T47D (cell line): ENCODE results near the gene NET1.

Experiments used
- DNase-seq, 2 experiments: peaks; one replicate each; pipeline versions ENCODE4 v3.0.0 to v3.0.0-alpha.2; 2011 to 2012; ENCODE audit warnings: low read depth in 1 of 2, low spot score in 1 of 2
- JUND ChIP-seq: IDR thresholded peaks from 2 replicates; pipeline ENCODE4 v1.6.1; 2012; ENCODE audit warnings: low read depth
- in situ Hi-C: cut with HindIII; loops from 2 replicates; pipeline ENCODE4 v1.10.0; 2016; ENCODE audit warnings: low sequenced_read_pairs, low pct_unique_long_range_greater_than_20kb

NET1 gene

DNA sequence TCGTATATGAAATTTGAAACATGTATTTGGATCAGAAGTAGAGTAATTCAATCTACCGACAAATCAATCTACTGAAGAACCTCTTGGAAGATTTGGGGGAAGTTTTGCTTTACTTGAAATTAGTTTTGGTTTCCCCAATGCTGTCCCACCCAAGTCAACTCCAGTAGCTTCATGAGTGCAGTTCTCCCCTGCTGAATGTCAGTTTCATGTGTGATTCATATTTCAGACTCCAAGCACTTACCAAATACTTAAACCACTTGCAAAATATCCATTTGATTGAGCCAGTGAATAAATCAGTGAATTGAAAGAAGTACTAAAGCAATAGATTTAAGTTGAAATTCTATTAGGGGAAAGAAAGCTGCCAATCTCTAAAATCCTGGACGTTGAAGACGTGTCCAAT lies 77.7 kb downstream of the NET1 start:
- in situ Hi-C loops: no loop called here
- no peak for DNase-seq
- no peak for TF ChIP-seq JUND

- in situ Hi-C loops: no loop called here
- DNase-seq: no peak
These were observed 78.5 kb downstream of the NET1 start for GRCh38 chr10:5490698-5491464.

GRCh38 chr10:5491477-5491876 lies 79.1 kb downstream of the NET1 start:
- no peak for DNase-seq
- in situ Hi-C loops: no loop called here
- TF ChIP-seq JUND: no peak

More at GRCh38 chr10:5490698-5491464, 78.5 kb downstream of the NET1 start:
- TF ChIP-seq JUND: no peak

DNA sequence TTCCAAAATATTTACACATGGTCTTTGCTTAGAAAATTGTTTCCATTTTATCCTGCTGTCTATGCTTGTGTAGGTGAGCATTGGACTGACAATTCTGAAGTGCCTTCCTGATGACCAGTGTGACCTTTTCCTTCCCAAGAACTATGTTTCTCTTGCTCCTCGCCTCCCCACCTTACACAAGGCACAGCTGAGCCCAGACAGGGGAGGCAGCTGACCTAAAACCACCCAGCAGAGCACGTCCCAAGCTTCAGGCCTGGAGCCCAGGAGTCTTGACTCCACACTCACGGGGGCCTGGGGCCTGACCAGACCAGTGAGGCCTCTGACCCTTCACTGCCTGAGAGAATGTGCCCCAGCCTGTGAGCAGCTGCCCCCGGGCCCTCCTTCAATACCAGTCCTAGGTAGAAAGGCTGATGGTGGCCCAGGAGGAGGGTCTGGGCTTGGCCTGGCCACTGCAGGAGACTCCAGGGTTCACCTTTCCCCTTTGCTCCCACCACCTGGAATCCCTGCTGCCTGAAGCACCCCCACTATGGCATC lies 80.0 kb downstream of the NET1 start:
- no peak for TF ChIP-seq JUND
- DNase-seq: no peak
- in situ Hi-C loops: no loop called here

DNA sequence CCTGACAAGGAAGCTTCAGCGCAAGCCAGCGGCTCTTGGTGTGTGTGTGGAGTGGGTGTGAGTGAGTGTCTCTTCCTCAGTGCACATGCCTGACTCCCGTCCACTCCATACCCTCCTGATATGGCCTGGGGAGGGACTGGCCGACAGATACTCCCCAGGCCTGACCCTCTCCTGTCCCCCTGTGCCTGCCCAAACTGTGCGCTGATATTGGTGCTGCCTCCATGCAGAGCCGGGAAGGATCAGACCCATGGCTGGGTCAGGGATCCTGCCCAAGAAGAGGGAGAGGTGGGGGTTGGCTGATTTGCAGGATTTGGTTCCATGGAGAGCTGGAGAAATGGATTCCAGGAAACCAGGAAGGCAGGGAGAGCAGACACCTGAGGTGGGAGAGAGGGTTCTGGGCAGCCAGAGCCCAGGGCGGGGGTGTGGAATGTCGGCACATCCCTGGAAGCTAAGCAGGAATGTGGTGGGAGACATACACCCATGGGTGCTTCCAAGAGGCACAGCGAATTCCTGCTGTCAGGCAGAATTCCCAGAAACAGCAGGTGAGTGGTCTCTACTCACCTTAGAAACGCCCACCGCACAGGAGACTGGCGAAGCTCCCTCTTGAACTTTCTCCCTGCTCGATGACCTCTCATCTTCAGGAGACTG lies 80.7 kb downstream of the NET1 start:
- TF ChIP-seq JUND: no peak
- DNase-seq: no peak
- in situ Hi-C loops: no loop called here

DNA sequence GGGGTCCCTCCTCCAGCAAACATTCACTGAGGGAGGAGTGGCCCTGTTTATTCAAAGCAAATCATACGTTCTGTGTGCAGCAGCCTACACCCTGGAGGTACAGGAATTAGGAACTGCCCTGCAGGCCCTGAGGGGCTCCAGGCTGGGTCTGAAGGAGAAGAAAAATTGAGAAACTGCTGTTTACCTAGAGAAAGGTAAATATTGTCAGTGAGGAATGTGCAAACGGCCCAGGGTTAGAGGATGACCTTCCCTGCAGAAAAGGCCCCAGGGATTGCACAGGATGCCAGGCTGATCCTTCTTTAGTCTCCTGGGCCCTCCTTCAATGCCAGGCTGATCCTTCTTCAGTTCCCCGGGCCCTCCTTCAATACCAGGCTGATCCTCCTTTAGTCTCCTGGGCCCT lies 81.3 kb downstream of the NET1 start:
- TF ChIP-seq JUND: no peak
- in situ Hi-C loops: no loop called here
- peak; percentile 67 to 86 for DNase-seq

- TF ChIP-seq JUND: no peak
- no peak for DNase-seq
- in situ Hi-C loops: no loop called here
These were observed 82.3 kb downstream of the NET1 start for GRCh38 chr10:5494611-5495010.

DNA sequence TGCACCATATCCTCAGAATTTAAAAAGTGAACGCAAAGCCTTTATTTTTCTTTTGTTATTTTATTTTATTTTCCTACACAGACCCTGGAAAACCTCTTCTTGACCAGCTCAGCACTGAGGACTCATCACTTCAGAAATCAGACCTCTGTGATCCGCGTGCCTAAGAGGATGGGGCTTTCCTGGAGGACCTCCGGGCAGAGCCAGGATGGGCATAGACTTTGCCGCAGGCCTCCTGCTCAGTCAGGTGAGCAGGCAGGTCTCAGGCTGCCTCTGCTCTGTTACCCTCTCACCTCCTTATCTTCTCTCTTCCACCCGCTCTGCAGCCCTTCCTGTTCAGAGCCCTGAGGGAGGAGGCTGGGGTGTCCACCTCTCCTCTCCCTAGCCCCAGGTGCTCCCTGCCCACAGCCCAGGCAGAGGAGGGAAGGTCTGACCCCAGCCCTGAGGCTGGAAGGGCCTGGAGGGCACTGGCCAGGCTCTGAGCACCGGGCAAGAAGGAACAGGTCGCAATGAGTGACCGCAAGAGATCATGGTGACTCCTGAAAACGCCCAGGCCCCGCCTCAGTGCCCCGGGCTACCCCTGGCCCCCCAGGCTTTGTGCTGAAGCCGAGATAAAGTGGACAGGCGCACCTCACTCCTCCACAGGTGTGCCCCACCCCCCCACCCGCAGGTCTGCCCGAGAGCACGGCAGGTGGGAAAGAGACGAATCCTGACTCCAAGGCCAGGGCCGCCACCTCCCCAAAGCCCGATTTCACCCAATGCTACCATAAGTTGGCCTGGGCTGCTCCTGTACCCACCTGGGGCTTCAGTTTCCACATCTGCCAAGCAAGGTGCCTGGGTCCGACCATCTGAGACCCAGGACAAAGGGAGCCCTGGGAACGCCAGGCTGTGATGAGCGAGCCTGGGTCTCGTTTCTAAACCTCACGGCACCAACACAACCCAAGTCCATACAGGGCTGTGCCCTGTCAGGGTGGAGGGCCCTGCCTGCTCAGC lies 84.2 kb downstream of the NET1 start:
- no peak for DNase-seq

GRCh38 chr10:5497289-5497688 lies 84.9 kb downstream of the NET1 start:
- no peak for TF ChIP-seq JUND
- in situ Hi-C loops: no loop called here

More for the DNA sequence above, 84.2 kb downstream of the NET1 start:
- no peak for TF ChIP-seq JUND
- in situ Hi-C loops: no loop called here

DNA sequence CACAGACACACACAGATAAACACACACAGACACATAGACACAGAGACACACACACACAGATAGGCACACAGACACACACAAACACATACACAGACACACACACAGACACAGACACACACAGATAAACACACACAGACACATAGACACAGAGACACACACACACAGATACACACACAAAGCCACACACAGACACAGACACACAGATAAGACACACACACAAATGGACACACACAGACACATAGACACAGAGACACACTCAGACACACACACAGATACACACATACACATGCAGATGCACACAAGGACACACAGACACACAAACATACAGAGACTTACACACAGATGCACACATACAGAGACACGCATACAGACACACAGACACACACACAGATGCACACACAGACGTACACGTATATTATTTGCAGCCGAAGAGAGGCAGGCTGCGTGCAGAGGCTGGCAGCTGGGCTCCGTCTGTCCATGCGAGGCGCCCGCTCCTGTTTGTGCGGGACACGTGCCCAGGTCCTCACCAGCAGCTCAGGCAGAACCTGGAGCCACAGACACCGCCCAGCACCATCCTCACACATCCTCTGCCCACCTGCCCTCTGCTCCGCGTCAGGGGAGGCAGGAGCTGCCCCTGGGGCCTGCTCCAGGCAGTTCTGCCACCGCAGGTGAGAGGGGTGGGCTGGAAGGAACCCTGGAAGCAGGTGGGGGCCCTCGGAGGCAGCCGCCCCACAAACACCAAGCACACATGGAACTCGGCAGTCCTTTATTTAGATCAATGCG lies 85.8 kb downstream of the NET1 start:
- TF ChIP-seq JUND: no peak
- DNase-seq: no peak
- in situ Hi-C loops: no loop called here

More at GRCh38 chr10:5497289-5497688, 84.9 kb downstream of the NET1 start:
- DNase-seq: no peak

GRCh38 chr10:5498791-5499492 lies 86.6 kb downstream of the NET1 start:
- no peak for TF ChIP-seq JUND
- no peak for DNase-seq
- in situ Hi-C loops: no loop called here
